ENCODE measurements around the gene LARP1. TPM values are rescaled to one million over a fixed set of nuclear protein-coding genes. Genes with fewer than 3 reads are reported as not detected.
"Not testable (repeated sequence)": the region's sequence is repeated elsewhere in the genome, so short reads cannot be mapped to it uniquely, and the experiment has no call there.

Gene LARP1
- total RNA-seq, 2 donors from 2014 or later = 172 to 231 TPM

- Mint-ChIP-seq H3K27ac (peak overlapping the region; percentile 57 to 76), H3K36me3 (peaks cover 29 to 32% of the 10 kb centered on the region in 2 donors), H3K9me3 (no peaks in the 10 kb centered on the region)
- no peak for DNase-seq (ENCODE audit: low spot score in 2 of 2)
- ATAC-seq = no peak
Measured at GRCh38 chr5:154819546-154819945, 64.4 kb downstream of the LARP1 start.

DNA sequence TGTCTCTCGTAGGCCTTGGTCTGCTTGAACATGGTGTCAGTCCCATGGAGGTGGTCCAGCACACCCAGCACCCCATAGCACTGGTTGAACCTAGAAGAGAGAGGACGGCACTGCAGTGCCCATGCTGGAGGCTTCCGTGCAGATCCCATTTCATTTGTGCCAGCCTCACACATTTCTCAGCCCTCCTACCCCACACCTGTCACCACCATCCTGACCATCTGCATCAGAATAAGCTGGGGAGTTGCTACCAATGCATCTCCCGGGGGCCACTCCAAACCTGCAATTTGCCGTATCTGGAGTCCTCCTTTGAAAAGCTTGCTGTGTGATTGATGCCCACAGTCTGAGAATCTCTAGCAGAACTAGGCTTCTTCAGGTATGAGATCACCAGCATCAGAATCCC is 65.2 kb downstream of the LARP1 start:
- peak overlapping the region in 1 of 2 donors; percentile 75 for H3K27ac Mint-ChIP-seq
- peak in 1 of 2 donors; percentile 14 for ATAC-seq
- H3K36me3 Mint-ChIP-seq = peaks cover 21 to 24% of the 10 kb centered on the region in 2 donors
- DNase-seq (ENCODE audit: low spot score in 2 of 2) = no peak
- H3K9me3 Mint-ChIP-seq = no peaks in the 10 kb centered on the region

DNA sequence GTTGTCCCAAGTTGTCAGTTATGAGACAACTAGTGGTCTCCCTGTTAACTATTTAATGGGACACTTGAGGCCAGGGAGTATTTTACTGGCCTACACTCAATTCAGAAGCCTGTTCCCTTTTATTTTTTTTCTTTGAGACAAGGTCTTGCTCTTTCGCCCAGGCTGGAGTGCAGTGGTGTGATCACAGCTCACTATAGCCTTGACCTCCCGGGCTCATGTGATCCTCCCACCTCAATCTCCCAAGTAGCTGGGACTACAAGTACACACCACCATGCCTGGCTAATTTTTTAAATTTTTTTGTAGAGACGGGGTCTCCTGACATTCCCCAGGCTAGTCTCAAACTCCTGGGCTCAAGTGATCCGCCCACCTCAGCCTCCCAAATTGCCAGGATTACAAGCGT is 67.7 kb downstream of the LARP1 start:
- DNase-seq (ENCODE audit: low spot score in 2 of 2); H3K9me3 Mint-ChIP-seq; ATAC-seq: not testable (repeated sequence)
- peaks cover 12 to 13% of the 10 kb centered on the region in 2 donors for H3K36me3 Mint-ChIP-seq
- peak overlapping the region in 1 of 2 donors; percentile 86 for H3K27ac Mint-ChIP-seq

DNA sequence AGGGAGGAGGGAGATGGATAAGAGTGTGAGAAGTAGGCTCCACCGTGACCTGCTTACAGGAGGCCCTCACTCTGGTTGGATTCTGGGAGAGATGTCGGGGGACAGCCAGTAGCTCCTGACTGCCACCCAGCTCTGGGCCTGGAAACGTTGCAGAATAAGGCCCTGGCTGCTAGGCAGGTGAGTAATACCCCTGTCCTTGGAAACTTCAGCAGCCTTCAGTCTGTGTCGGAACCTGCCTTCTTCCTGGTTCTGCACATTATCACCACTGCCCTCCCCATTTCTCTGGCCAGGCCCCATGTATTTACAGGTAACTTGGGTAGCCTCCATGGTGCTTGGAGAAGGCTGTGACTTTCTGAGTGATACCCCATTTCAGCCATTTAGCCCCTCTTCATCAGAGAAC is 68.4 kb downstream of the LARP1 start:
- H3K36me3 Mint-ChIP-seq = peaks cover 10 to 11% of the 10 kb centered on the region in 2 donors
- H3K27ac Mint-ChIP-seq = peak overlapping the region in 1 of 2 donors; percentile 86
- DNase-seq (ENCODE audit: low spot score in 2 of 2) (no peak), ATAC-seq (no peak)
- H3K9me3 Mint-ChIP-seq = no peaks in the 10 kb centered on the region

- Mint-ChIP-seq H3K36me3 (peaks cover 7 to 11% of the 10 kb centered on the region in 2 donors), H3K27ac (peak overlapping the region in 1 of 2 donors; percentile 62), H3K9me3 (no peaks in the 10 kb centered on the region)
- ATAC-seq = no peak
- DNase-seq (ENCODE audit: low spot score in 2 of 2) = no peak
Measured at GRCh38 chr5:154824070-154824469, 68.9 kb downstream of the LARP1 start.

DNA sequence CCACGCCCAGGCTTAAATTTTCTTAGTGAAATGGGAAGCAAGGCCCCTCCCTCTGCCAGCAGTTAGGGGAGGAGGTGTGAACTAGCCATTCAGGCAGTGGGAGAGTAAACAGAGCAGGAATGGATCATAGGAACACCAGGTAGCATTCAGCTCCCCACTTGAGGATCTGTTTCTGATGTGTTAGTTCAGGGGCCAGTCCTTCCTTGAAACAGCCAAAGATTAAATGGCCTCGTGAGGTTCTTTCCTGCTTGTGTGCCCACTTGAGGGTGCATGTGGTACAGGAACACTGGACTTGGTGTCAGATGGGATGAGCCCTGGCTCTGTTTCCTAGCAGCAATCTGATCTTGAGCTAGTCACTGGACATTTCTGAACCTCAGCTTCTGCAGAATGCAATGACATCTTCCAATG is 74.0 kb downstream of the LARP1 start:
- Mint-ChIP-seq H3K36me3 (peaks cover 5 to 7% of the 10 kb centered on the region in 2 donors), H3K27ac (peak overlapping the region; percentile 62 to 86), H3K9me3 (no peaks in the 10 kb centered on the region)
- DNase-seq (ENCODE audit: low spot score in 2 of 2) (no peak), ATAC-seq (no peak)

GRCh38 chr5:154829589-154830218 is 74.5 kb downstream of the LARP1 start:
- peak; percentile 82 to 85 for ATAC-seq

GRCh38 chr5:154830219-154830595 is 75.0 kb downstream of the LARP1 start:
- ATAC-seq = no peak
- no peaks in the 10 kb centered on the region for H3K9me3 Mint-ChIP-seq
- DNase-seq (ENCODE audit: low spot score in 2 of 2) = no peak
- peaks cover 5 to 7% of the 10 kb centered on the region in 2 donors for H3K36me3 Mint-ChIP-seq
- H3K27ac Mint-ChIP-seq = peak overlapping the region; percentile 62 to 68

More at GRCh38 chr5:154829589-154830218, 74.5 kb downstream of the LARP1 start:
- Mint-ChIP-seq H3K36me3 (peaks cover 5 to 7% of the 10 kb centered on the region in 2 donors), H3K27ac (peak overlapping the region; percentile 62 to 68), H3K9me3 (no peaks in the 10 kb centered on the region)
- DNase-seq (ENCODE audit: low spot score in 2 of 2) = peak; percentile 19 to 68

- DNase-seq (ENCODE audit: low spot score in 2 of 2) = no peak
- peaks cover 4% of the 10 kb centered on the region in 2 donors for H3K36me3 Mint-ChIP-seq
- H3K27ac Mint-ChIP-seq = peak overlapping the region; percentile 62 to 68
- H3K9me3 Mint-ChIP-seq = no peaks in the 10 kb centered on the region
- no peak for ATAC-seq
Measured at GRCh38 chr5:154830596-154830995, 75.4 kb downstream of the LARP1 start.

GRCh38 chr5:154831451-154831850 is 76.3 kb downstream of the LARP1 start:
- ATAC-seq (no peak), DNase-seq (ENCODE audit: low spot score in 2 of 2) (no peak)
- no peaks in the 10 kb centered on the region for H3K36me3 Mint-ChIP-seq
- no peaks in the 10 kb centered on the region for H3K9me3 Mint-ChIP-seq
- H3K27ac Mint-ChIP-seq = no peak overlapping the region

DNA sequence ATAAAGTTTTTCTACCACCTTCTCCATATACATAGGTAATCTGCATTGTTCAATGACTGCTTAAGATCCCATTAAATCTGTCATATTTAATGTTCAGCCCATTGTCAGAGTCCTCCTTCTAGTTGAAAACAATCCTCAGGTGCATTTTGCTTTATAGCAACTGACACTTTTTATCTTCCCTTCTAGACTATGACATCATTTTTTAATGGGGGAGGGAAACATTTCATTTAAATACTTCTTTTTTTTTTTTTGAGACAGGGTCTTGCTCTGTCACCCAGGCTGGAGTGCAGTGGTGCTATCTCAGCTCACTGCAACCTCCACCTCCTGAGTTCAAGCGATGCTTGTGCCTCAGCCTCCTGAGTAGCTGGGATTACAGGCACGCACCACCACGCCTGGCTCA is 77.6 kb downstream of the LARP1 start:
- not testable (repeated sequence) for H3K36me3 Mint-ChIP-seq; H3K9me3 Mint-ChIP-seq; ATAC-seq; DNase-seq (ENCODE audit: low spot score in 2 of 2); H3K27ac Mint-ChIP-seq

GRCh38 chr5:154834053-154834452 is 78.9 kb downstream of the LARP1 start:
- Mint-ChIP-seq H3K27ac (no peak overlapping the region), H3K9me3 (no peaks in the 10 kb centered on the region), H3K36me3 (no peaks in the 10 kb centered on the region)
- ATAC-seq (no peak), DNase-seq (ENCODE audit: low spot score in 2 of 2) (no peak)

GRCh38 chr5:154835701-154836052 is 80.5 kb downstream of the LARP1 start:
- H3K27ac Mint-ChIP-seq; H3K36me3 Mint-ChIP-seq; H3K9me3 Mint-ChIP-seq; DNase-seq (ENCODE audit: low spot score in 2 of 2); ATAC-seq: not testable (repeated sequence)

GRCh38 chr5:154836225-154836624 is 81.0 kb downstream of the LARP1 start:
- H3K27ac Mint-ChIP-seq = no peak overlapping the region

DNA sequence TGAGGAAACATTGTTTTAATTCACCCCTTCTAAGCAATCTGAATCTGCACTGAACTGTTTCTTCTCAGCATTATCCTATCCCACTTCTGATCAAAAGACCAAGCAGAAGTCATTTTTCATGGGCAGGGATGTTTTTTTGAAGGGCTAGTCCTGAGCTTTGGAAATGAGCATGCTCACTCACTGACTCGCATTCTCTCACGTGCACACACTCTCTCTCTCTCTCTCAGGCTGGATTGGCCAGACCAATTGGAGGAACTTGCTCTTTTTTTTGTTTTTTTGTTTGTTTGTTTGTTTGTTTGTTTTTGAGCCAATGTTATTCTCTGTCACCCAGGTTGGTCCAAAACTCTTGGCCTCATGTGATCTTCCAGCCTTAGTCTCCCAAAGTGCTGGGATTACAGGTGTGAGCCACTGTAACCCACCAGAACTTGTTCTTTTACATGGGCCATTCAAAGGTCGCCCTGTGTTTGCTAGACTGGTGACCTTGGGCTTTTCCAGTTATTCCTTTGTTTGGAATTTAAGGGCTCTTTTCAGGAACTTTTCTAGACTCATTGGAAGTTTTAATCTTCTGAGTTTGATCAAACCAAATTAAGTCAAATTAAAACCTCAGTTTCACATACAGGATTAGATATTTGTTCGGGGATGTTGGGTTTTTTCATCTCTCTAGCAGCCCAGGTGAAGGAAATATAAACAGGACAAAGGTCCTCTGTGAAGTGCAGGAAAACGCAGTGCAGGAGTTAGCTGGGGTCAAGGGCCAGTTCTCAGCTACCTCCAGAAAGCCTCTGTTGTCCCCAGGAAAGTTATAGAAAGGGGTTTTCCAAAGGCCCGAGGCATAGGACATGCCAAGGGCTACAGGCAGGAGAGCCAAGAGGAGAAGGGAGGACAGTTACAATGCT is 82.1 kb downstream of the LARP1 start:
- DNase-seq (ENCODE audit: low spot score in 2 of 2) = no peak
- Mint-ChIP-seq H3K27ac (peak overlapping the region in 1 of 2 donors; percentile 44), H3K9me3 (no peaks in the 10 kb centered on the region), H3K36me3 (no peaks in the 10 kb centered on the region)
- no peak for ATAC-seq

More at GRCh38 chr5:154836225-154836624, 81.0 kb downstream of the LARP1 start:
- ATAC-seq (no peak), DNase-seq (ENCODE audit: low spot score in 2 of 2) (no peak)
- Mint-ChIP-seq H3K36me3 (no peaks in the 10 kb centered on the region), H3K9me3 (no peaks in the 10 kb centered on the region)

- no peak for DNase-seq (ENCODE audit: low spot score in 2 of 2)
- Mint-ChIP-seq H3K27ac (no peak overlapping the region), H3K36me3 (no peaks in the 10 kb centered on the region), H3K9me3 (no peaks in the 10 kb centered on the region)
- ATAC-seq = peak in 1 of 2 donors; percentile 46
Measured at GRCh38 chr5:154840435-154841272, 85.5 kb downstream of the LARP1 start.

DNA sequence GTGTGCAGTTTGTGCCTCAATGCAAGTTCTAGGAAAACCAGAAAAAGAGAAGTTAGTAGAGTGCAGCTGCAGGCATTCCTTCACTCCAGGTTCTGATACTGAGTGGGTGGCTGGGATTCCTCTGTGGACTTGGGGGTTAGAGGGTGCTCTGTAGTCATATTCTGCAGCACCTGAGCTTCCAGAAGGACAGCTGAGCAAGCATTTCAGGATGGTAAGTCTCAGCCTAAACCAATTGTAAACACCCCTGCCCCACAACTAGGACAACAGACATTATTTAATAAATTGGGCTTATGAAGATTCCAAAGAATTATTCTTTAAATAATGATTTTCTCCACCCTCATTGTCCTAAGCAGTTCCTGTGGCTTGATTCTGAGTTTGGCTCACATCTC is 86.1 kb downstream of the LARP1 start:
- no peak for DNase-seq (ENCODE audit: low spot score in 2 of 2)
- Mint-ChIP-seq H3K27ac (no peak overlapping the region), H3K9me3 (no peaks in the 10 kb centered on the region), H3K36me3 (no peaks in the 10 kb centered on the region)
- peak in 1 of 2 donors; percentile 20 for ATAC-seq

All from activated naive CD4-positive, alpha-beta T cell treated with anti-CD3 and anti-CD28 coated beads, Interleukin-2, amount 50 U/mL, for 72 hours (primary cell).